Heart left ventricle (tissue), 16 donors: ENCODE measurements around the gene SLC10A7. TPM values are rescaled to one million over a fixed set of nuclear protein-coding genes. Genes with fewer than 3 reads are reported as not detected.

Experiments used
- ATAC-seq, 4 donors: fragments of 200-7000 bp; cut with Tn5 transposase; one replicate each; pipeline ENCODE4 v1.9.1; 2020 to 2022; ENCODE audit warnings: moderate library complexity in 4 of 4, mild to moderate bottlenecking in 3 of 4, moderate number of reproducible peaks in 1 of 4
- DNase-seq, 5 donors: peaks; one replicate each; pipeline ENCODE4 v3.0.0-alpha.2; 2020
- H3K27ac ChIP-seq, 12 donors: fragments of 200-600 bp; sonication (generic) in 4 of 12; one replicate each; pipeline versions ENCODE4 v1.5.0 to v1.8.0; 2016 to 2022; ENCODE audit warnings: mild to moderate bottlenecking in 2 of 12
- H3K27me3 ChIP-seq, 9 donors: fragments of 200-600 bp; sonication (generic) in 2 of 9; one replicate each; pipeline versions ENCODE4 v1.5.1 to v1.8.0; 2016 to 2022; ENCODE audit warnings: mild to moderate bottlenecking in 3 of 9
- H3K36me3 ChIP-seq, 9 donors: fragments of 200-600 bp; sonication (generic) in 2 of 9; one replicate each; pipeline versions ENCODE4 v1.5.0 to v1.8.0; 2018 to 2022; ENCODE audit warnings: mild to moderate bottlenecking in 2 of 9
- H3K4me1 ChIP-seq, 12 donors: fragments of 200-600 bp; sonication (generic) in 4 of 12; one replicate each; pipeline versions ENCODE4 v1.5.0 to v1.8.0; 2016 to 2022; ENCODE audit warnings: mild to moderate bottlenecking in 3 of 12
- H3K4me3 ChIP-seq, 12 donors: fragments of 200-600 bp; sonication (generic) in 4 of 12; one replicate each; pipeline versions ENCODE4 v1.5.0 to v1.8.0; 2017 to 2022; ENCODE audit warnings: mild to moderate bottlenecking in 9 of 12, moderate library complexity in 4 of 12
- H3K9me3 ChIP-seq, 12 donors: fragments of 200-600 bp; sonication (generic) in 4 of 12; one replicate each; pipeline versions ENCODE4 v1.5.0 to v1.8.0; 2016 to 2022; ENCODE audit warnings: mild to moderate bottlenecking in 1 of 12
- POLR2A ChIP-seq, 2 donors: fragments of 450-650 bp; IDR thresholded peaks; one replicate each; pipeline ENCODE4 v1.6.1; 2017; ENCODE audit warnings: antibody characterized with exemption in 2 of 2, mild to moderate bottlenecking in 2 of 2, moderate library complexity in 2 of 2
- WGBS, 4 donors: extraction: QIAGEN DNeasy Blood & Tissue Kit in 2 of 4; methylation state at CpG; one replicate each; pipeline versions ENCODE4 v1.1.5 to v1.1.7; 2013 to 2018; 5-methylcytosine and 5-hydroxymethylcytosine counted together
- intact Hi-C, 10 donors: fragments of 100-400 bp; cut with DNase I; formaldehyde crosslinking; loops; one replicate each; pipeline versions ENCODE4 v1.11.1 to v1.14.2; 2022
- polyA plus RNA-seq, 2 donors: library from polyadenylated mRNA; stranded (reverse); fragments of 200-250 nt; gene quantifications; one replicate each; pipeline ENCODE4 v1.2.3, GENCODE V29; 2013
- total RNA-seq, 9 donors: library from RNA; depleted of rRNA in 2 of 9; stranded (reverse); fragments of >200 nt in 2 of 9; fragmentation: NEBNext Ultra II Directional in 3 of 9; extraction: Animal tissue kit (Norgen Biotek cat#: 25700) in 3 of 9; gene quantifications; one replicate each; pipeline versions ENCODE4 v1.1.0 to v1.2.4, GENCODE V29; 2016 to 2023
- TF ChIP-seq, protein P1 (sequence below), 12 donors: fragments of 200-600 bp; sonication (generic) in 4 of 12; IDR thresholded peaks; one replicate each; pipeline versions ENCODE4 v1.5.0 to v1.8.0; 2018 to 2022; ENCODE audit warnings: antibody characterized with exemption in 12 of 12, mild to moderate bottlenecking in 5 of 12
- donor health status: ischemic (EF 13 %, LVEDD 7.1; RV severe dilation, severe dysfunction).
- donor health status: healthy with polysubstance abuse.
- donor health status: DM: no; HTN: yes; CAD: no.
- donor health status: DM: no; HTN: no; CAD: no.
- donor health status: ischemic (EF 25% LVEDD 6.9; RV normal size, moderate dysfunction).
- donor health status: ischemic (EF 25% LVEDD 5.7; RV mildly dilated, moderate dysfunction).
- donor health status: healthy.
- donor health status: DM: yes; HTN: yes; CAD: no.
- donor health status: ischemic (EF 35%, LVEDD 5.7; RV mildly dilated, moderate dysfunction).
- donor health status: nonischemic (EF 11% LVEDD 7.7; RV severe dilation, severe dysfunction).
- donor health status: DM: yes; HTN: yes; CAD: no.
- donor health status: PGD.
- donor health status: ischemic (EF 29% LVEDD 5.4; RV normal size, mild dysfunction).
- donor health status: nonischemic (EF 23%, LVEDD 6.1; RV moderate dilation, normal function).

Gene SLC10A7
- total and polyA plus RNA-seq, 11 donors, result 1.2 to 8.7 (median 3.1) TPM

DNA sequence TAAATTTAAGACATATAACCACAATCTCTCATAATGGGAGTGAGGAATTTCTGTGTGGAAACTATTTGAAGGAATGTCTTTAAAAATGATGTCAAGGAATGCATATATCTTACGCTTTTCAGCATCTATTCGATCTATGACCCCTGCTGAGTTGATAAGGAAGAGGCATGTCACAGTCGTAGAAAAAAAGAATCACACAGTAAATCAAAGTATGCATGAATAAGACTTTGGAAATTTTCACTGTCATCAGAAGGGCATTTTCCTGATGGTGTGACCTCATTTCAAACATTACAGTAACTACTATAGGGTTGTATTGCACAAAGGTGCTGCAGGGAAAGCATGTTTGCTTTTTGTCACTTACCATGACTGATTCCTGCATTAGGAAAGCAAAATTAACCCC lies 265.9 kb downstream of the SLC10A7 start:
- intact Hi-C loops, result no loop called here
- Histone ChIP-seq H3K4me1 (peaks cover 0 to 3% (median 0%) of the 10 kb centered on the region in 12 donors), H3K4me3 (no peak overlapping the region), H3K9me3 (no peaks in the 10 kb centered on the region), H3K36me3 (peaks cover 0 to 20% (median 6%) of the 10 kb centered on the region in 9 donors), H3K27ac (no peak overlapping the region), H3K27me3 (no peaks in the 10 kb centered on the region)
- no peak for DNase-seq
- TF ChIP-seq, protein P1, sequence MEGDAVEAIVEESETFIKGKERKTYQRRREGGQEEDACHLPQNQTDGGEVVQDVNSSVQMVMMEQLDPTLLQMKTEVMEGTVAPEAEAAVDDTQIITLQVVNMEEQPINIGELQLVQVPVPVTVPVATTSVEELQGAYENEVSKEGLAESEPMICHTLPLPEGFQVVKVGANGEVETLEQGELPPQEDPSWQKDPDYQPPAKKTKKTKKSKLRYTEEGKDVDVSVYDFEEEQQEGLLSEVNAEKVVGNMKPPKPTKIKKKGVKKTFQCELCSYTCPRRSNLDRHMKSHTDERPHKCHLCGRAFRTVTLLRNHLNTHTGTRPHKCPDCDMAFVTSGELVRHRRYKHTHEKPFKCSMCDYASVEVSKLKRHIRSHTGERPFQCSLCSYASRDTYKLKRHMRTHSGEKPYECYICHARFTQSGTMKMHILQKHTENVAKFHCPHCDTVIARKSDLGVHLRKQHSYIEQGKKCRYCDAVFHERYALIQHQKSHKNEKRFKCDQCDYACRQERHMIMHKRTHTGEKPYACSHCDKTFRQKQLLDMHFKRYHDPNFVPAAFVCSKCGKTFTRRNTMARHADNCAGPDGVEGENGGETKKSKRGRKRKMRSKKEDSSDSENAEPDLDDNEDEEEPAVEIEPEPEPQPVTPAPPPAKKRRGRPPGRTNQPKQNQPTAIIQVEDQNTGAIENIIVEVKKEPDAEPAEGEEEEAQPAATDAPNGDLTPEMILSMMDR (IDR thresholded peaks at IDR 0.05), result no peak
- WGBS, 4 donors, result 74 to 84% (median 76%) methylated on average over 3 of the region's 3 CpGs
- ATAC-seq, result no peak

DNA sequence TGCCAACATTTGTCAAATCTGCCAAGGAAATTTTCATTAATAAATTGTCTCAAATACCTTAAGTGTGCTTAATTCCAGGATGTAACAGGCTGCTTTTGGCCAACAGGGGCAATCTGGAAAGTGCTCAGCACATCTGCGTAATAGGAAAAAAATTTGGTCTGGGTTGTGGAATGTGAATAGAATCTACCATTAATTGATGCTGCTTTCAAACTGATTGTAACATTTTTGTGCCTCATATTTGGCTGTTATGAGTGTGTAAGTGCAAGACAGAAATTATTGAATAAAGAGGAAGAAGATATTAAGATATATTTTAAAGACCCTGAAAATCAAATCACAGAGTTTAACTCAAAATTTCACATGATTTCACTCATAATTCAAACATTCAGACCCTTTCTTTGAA lies 266.3 kb downstream of the SLC10A7 start:
- Histone ChIP-seq H3K36me3 (peaks cover 0 to 20% (median 6%) of the 10 kb centered on the region in 9 donors), H3K9me3 (no peaks in the 10 kb centered on the region), H3K27ac (no peak overlapping the region), H3K4me3 (no peak overlapping the region), H3K4me1 (peaks cover 0 to 3% (median 0%) of the 10 kb centered on the region in 12 donors), H3K27me3 (no peaks in the 10 kb centered on the region)
- WGBS, 4 donors, result 82 to 90% (median 85%) methylated on average over 1 of the region's 1 CpG
- DNase-seq, result no peak
- ATAC-seq, result no peak
- intact Hi-C loops, result no loop called here
- no peak for TF ChIP-seq POLR2A (IDR thresholded peaks at IDR 0.05)
- TF ChIP-seq, protein P1 (IDR thresholded peaks at IDR 0.05), result no peak

DNA sequence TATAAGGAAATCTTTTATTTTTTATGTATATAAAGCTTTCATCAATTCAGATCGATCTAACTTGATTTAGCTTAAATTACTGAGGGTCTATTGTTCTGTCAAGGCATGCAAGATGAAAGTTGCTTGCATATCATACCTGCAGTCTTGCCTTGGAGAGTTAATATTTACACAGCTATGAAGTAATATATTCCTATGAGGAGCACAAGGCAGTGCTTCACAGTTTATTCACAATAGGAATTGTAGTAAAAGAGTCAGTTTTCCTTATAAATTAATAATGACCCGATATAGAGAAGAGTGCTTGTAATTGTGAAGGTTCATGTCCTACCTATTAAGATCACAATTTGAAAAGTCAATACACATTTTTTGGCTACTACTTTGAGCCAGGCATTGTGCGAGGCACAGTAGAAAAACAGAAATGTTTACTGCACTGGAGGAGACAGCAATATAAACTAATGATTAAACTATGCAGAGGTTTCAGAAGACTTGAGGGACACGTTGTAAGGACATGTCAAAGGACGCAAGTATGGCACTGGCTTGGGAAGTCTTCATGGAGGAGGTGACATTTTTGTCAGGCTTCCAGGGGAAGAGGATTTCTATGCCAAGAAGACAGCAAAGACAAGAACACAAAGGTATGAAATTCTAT lies 268.6 kb downstream of the SLC10A7 start:
- Histone ChIP-seq H3K36me3 (peaks cover 0 to 14% (median 0%) of the 10 kb centered on the region in 9 donors), H3K4me3 (no peak overlapping the region), H3K9me3 (no peaks in the 10 kb centered on the region), H3K27ac (no peak overlapping the region), H3K4me1 (peaks cover 0 to 3% (median 0%) of the 10 kb centered on the region in 12 donors), H3K27me3 (no peaks in the 10 kb centered on the region)
- ATAC-seq, result no peak
- WGBS, 4 donors, result 90 to 94% (median 93%) methylated on average over 5 of the region's 5 CpGs
- no peak for DNase-seq
- intact Hi-C loops, result loop anchor here in 1 of 10 donors (5.0 kb wide), 1 partner anchor 79 kb away; no protein-coding TSS in a partner anchor
- no peak for TF ChIP-seq POLR2A (IDR thresholded peaks at IDR 0.05)
- TF ChIP-seq, protein P1 (IDR thresholded peaks at IDR 0.05), result no peak

DNA sequence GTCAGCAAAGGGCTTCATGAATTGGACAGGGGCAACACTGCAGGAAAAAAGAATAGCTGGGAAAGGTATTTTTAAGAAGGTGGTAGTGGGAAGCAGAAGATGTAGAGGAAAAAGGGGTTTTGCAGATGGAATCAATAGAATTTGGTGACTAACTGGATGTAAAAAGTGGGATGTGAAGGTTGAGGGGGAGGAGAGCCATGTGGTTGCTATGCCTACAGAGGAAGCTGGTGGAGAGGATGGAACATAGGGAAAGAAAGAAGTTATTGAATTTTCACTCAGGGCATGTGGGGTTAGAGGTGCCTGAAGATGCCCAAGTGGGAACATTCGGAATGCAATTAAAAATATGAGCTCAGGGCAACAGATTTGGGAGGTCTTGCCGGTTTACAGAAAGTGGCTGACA lies 274.4 kb downstream of the SLC10A7 start:
- Histone ChIP-seq H3K4me3 (no peak overlapping the region), H3K4me1 (peaks cover 0 to 31% (median 11%) of the 10 kb centered on the region in 12 donors), H3K9me3 (no peaks in the 10 kb centered on the region), H3K27ac (no peak overlapping the region), H3K27me3 (no peaks in the 10 kb centered on the region), H3K36me3 (no peaks in the 10 kb centered on the region)
- ATAC-seq, result no peak
- intact Hi-C loops, result loop anchor here in 2 of 10 donors (5.0 kb wide), 2 partner anchors 80 to 90 kb away; no protein-coding TSS in a partner anchor
- 62 to 73% (median 68%) methylated on average over 2 of the region's 2 CpGs for WGBS, 4 donors
- no peak for DNase-seq
- TF ChIP-seq, protein P1 (IDR thresholded peaks at IDR 0.05), result no peak
- TF ChIP-seq POLR2A (IDR thresholded peaks at IDR 0.05), result no peak
